Cortex of kidney (tissue), 1 donor: ENCODE data around the gene LMO2.

ENCODE experiments used
- DNase-seq: peaks from one replicate; lab custom pipeline; 2025; lab: John Stamatoyannopoulos, UW

LMO2 gene

DNA sequence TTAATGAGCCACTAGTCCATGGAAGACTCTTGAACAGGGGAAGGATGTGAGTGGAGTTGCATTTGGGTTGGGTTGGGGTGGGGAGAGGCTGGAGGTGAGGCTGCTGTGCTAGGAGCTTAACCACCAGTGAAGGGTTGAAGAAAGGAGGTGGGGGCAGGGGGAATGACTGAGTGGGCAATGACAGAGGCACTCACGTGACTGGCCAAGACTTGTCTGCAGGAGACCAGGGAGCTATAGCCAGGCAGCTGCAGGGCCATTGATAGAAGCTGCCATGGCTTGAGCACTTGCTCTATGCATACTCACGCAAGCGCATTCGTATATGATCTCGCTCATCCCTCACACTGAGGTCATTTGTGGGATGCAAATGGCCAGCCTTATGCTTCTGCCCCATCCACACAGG, 4.0 kb downstream of the LMO2 start:
- no peak for DNase-seq

DNA sequence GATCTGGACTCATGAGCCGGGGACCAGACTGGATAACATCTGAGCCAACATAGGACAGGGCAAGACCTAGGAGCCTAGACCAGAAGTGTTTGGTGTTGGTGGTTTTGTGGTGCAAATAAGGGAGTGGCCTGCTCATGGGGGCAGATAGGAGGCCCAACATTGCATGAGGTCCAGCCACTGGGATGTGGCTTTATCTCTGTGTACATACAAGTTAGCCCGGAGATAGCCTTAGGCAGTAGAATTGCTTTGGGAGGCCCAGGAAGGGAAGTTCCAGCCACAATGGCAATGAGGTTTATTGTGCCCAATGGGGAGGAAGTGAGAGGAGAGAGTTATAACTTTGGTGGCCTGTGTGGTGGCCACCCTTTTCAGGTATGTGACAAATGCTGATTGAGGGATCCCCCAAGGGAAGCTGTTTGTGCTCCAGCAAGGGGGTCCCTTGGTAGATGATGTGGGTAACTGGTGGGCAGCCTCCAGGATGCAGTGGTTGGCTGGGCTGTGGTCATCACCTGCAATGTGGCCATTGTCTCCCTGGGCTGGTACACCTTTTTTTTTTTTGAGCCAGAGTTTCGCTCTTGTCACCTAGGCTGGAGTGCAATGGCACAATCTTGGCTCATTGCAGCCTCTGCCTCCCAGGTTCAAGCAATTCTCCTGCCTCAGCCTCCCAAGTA, 6.4 kb downstream of the LMO2 start:
- no peak for DNase-seq

- DNase-seq: no peak
Observed at GRCh38 chr11:33884601-33885000, 7.3 kb downstream of the LMO2 start.

DNA sequence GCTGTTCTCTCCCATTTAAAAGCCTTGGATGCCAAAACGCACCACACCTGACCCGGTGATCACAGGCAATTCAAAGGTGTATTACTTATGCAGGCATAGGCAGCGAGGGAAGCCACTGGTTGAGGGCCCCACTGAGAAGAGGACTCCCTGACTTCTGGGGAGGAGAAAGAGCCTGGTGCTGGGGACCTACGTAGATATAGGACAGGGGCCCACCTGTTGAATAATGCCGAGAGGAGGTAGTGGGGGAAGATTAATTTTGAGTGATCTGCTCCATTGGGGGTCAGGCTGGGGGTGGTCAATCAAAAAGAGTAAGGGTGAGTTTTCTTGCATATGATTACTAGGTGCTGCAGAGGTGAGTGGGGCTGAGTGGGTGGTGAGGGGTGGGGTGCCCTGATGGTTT, 7.8 kb downstream of the LMO2 start:
- DNase-seq: no peak

- no peak for DNase-seq
Observed at GRCh38 chr11:33881651-33882503, 10.0 kb downstream of the LMO2 start.

DNA sequence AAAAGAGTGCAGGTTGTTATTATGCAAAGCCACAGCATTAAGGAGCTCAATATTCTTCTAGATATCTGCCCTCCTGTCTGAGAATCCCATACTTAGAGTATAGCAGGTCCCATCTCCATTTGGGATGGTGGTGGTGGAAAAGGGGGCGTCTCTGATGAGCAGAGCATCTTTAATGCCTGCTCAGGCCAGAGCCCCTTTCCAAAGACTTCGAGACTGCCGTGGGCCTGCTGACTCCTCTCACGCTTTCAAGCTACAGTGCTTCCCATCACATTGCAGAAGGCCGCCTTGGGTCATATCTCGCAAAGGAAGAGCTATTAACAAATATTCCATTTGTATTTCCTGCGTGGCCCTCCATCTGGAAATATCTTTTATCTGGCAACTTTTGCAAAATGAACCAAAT, 10.9 kb downstream of the LMO2 start:
- DNase-seq: no peak

DNA sequence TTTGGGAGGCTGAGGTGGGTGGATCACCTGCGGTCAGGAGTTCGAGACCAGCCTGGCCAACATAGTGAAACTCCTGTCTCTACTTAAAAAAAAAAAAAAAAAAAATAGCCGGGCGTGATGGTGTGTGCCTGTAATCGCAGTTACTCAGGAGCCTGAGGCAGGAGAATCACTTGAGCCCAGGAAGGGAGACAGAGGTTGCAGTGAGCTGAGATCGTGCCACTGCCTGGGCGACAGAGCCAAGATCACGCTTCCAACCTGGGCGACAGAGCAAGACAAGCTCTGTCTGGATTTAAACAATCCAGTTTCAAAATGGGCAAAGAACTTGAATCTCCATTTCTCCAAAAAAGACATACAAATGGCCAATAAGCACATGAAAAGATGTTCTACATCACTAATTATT, 12.5 kb downstream of the LMO2 start:
- DNase-seq: no peak

DNA sequence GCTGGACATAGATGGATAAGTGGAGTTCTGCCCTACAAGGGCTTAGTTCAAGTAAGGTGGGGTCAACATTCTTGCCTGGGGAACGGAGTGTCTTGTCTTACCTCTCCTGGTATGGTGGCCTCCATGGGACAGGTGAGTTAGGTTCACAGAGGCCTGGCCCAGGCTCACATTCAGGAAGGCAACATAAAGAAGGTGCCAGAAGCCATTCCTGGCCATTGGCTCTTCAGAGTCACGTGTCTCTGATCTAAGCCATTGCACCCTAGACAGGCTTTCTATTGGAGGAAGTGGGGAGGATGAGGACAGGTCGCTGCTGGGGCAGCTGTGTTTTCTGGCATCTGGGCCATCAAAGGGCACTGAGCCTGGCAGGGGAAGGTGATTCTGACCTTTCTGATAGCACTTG, 14.8 kb downstream of the LMO2 start:
- DNase-seq: no peak

DNA sequence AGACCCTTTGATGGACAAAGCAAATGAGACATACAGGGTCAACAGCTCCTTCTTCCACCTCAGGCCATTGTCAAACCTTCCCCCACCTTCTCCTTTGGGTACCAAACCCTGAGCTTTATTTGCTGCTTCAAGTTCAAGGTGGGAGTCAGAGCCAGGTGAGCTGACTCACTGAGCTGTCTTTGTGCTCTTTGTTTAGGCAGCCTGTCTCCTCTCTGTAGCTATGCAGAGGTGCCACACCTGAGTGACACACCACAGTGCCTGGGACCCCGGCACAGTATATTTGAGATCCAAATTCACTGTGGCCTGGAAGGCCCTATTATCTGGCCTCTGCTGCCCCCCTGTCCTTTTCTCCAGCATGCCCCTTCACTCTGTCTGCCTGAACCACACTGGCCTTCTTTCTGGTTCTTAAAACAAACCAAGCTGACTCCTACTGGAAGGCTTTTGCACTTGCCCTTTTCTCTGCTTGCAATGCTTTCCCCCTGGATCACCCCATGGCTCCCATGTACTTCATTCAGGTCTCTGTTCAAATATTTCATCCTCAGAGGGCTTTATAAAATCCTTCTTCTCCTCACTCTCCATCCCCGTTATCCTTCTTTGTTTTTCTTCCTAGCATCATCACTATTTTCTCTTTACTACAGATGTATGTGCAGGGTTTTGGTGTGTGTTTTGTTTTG, 16.1 kb downstream of the LMO2 start:
- no peak for DNase-seq

GRCh38 chr11:33874910-33875490, 16.9 kb downstream of the LMO2 start:
- DNase-seq: no peak

DNA sequence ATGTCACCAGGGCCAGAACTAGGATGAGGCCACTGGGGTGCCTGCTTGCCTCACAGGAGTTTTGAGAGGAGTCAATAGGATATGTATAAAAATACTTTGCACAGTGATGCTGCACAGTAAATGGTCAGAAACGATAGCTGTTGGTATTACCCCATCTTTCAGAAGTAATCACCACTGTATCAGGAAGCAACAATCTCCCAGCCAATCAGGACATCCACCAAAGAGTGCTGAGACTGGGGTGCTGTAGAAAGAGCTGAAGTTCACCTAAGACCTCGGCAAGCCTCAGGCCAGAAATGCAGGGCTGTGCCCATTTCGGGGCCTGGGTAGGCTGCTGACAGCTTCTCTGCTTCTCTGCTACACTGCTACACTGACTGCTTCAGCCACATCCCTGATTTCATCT, 17.4 kb downstream of the LMO2 start:
- DNase-seq: no peak

DNA sequence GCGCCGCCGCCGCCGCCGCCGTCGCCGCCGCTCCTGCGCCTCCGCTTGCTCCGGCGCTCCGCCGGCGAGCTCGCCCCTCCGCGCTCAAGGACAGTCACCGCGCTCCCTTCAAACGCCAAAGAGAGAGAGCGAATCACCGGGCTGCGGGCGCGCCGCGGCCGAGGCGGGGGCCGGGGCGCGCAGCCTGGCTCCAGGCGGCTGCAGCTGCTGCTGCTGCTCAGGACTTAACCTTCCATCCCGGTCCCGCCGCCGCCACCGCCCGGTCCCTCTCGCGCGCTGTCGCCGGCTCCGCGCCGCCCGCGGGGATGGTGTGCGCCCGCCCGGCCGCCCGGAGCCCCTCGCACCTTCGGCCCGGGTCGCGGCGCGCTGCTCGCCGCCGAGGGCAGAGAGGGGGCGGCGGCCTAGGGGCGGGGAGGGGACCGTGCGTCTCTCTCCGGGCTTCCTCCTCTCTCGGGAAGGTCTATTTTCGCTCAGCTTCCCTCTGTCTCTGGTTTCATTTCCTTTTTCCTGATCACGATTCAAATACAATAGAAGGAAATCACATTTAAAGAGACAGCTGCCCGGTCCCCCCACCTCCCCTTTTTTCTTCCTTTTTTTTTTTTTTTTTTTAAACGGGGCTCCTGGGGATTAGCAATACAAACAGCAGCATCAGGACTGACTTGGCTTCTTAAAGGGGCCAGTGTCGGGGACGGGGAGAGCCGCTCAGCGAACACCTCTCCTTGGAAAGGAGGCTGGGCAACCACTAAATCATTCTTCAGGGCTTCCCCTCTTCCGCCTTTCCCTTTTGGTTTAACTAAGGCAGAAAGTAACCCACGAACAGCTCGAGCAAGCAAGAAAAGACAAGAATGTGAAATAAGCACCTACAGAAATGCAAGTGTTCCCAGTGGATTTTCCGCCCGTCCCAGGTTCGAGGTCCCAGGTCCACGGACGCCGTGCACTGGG, 22.1 kb downstream of the LMO2 start:
- DNase-seq: no peak

- DNase-seq: no peak
Observed at GRCh38 chr11:33868647-33869461, 23.0 kb downstream of the LMO2 start.

DNA sequence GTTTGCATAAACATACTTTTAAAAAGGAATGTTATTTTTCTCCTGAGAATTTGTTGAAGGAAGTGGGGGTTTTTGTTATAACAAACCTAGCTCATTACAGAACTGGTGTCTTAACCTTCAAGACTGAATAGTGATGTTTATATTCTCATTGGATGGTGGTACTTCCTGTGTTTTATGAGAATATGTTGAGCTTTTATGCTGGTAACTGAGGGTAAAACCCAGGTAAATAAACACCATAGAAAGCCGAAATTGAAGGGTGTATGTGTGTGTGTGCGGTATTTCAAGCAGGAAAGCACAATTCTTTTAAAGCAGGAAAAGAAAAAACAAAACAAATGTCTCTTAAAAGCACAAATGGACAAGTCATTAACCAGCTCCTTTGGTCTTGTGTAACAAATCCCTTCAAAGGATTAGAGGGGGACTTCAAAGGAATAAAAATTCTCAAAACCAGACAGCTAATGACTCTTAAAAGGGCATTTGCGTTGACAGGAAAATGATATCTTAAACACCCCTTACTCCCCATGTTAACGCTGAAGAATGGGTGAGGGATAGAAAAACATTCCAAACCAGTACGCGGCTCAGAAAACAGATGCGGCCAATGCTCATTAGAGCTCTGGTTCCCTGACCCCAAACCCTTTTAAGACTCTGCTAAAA, 23.8 kb downstream of the LMO2 start:
- no peak for DNase-seq

DNA sequence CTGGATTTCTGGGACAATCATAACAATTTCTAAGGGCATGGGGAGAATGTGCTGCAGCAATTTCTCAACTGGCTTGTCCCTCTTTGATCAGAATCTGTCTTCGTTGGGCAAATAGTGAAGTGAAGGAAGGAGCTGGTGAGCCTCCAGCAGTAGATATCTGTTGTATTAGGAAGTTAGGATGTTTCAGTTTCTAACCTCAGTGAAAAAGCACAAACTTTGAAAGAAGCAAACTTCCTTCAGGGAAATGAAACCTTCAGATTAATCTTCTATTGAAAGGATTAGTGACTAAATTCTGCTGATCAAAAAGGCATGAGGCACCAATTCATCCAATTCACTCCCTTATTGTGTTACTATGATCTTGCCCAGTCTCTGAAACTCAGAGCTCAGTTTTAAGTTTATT, 24.3 kb downstream of the LMO2 start:
- DNase-seq: no peak

- DNase-seq: no peak
Observed at GRCh38 chr11:33866936-33867335, 24.9 kb downstream of the LMO2 start.

DNA sequence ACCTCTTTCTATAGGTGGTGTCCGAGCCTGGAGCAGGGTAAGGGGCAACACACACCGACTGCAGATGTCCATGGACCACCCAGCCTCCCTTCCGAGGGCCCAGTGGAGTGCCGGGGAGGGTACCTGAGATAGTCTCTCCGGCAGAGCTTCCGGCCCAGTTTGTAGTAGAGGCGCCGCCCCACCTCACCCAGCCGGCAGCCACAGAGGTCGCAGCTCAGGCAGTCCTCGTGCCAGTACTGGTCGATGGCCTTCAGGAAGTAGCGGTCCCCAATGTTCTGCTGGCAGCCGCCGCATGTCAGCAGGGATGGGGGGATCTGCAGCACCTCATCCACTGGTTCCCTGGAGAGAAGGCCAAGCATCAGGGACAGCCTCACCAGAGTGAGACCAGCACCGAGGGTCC, 27.4 kb downstream of the LMO2 start:
- DNase-seq: no peak

DNA sequence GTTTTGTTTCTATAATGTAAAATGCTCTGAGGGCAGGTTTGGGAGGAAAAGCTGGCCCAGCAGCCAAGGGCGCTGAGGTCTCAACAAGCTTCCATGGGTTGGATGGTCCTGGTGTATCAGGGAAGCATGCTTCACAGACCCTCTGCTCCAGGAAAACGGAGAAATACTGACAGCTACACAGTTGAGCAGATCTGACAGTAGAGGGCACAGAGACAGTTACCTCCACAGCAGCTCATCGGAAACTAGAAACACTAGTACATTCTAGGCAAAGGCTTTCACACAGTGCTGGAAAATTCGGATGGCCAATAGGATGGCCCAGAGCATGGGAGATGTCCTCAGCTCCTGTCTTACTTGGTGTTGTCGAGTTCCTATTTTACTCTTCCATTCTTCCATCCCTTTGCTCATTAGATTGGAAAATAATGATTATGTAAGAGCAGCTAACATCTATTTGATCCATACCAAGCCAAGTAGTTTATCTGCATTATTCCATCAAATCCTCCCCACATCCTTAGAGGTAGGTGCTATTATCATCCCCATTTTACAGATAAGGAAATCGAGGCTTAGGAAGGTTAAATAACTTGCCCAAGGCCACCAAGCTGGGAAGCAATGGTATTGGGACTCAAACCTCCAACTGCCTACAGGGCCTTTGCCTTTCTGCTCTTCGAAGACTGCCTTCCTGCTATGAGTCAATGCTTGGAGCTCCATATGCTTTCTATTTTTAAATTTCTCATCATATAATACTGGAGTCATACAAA, 28.3 kb downstream of the LMO2 start:
- DNase-seq: no peak

DNA sequence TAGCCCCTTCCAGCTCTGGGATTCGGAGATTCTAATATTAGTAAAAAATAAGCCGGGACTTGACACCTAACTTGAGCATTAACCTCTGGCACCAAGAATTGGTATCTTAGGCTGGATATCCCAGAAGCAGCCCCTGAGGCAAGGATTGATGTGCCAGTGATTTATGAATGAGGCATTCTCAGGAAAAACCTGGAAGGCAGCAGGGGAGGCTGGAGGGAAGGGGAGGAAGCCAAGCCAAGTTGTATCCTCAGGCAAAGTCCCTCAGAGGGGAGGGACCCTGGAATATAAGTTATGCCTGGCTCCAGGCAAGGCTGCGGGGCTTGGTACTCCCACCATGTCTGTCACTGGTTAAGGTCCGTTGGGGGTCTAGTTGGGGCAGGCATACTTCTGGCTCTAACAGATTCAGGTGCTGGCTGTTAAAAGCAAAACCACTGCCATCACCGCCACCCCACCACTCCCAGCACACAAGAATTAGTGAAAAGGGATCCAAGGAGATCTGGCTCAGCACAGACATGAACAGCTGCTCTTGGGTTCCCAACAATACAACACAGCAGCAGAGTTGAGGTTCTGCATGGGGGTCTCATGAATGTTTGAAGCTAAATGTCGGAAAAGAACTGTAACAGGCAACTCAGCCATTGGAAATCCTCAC, 29.8 kb downstream of the LMO2 start:
- DNase-seq: no peak
